GM13976 (cell line): ENCODE data around the gene SLIT3.

ENCODE experiments used
- DNase-seq: peaks from one replicate; pipeline ENCODE4 v3.0.0; 2012; ENCODE audit warnings: low spot score
- CTCF ChIP-seq: IDR thresholded peaks from 2 replicates; pipeline ENCODE4 v1.5.1; 2012; ENCODE audit warnings: borderline replicate concordance, mild to moderate bottlenecking; ENCODE audit not compliant: insufficient read depth; ENCODE audit errors: extremely low read depth, missing control alignments, control extremely low read depth
- in situ Hi-C: fragments of 300-500 bp; cut with MboI; formaldehyde crosslinking; loops from one replicate; pipeline ENCODE4 v1.12.0; 2022; ENCODE audit warnings: low sequenced_read_pairs, mixed read lengths, inconsistent platforms; ENCODE audit not compliant: unreplicated experiment

SLIT3 gene

GRCh38 chr5:168803541-168803940, 497.4 kb downstream of the SLIT3 start:
- no peak for TF ChIP-seq CTCF
- in situ Hi-C loops, result no loop called here
- DNase-seq, result no peak

GRCh38 chr5:168802337-168802736, 498.6 kb downstream of the SLIT3 start:
- no peak for TF ChIP-seq CTCF
- DNase-seq, result no peak
- in situ Hi-C loops, result no loop called here

GRCh38 chr5:168801567-168801966, 499.4 kb downstream of the SLIT3 start:
- TF ChIP-seq CTCF, result no peak
- DNase-seq, result no peak
- in situ Hi-C loops, result no loop called here

GRCh38 chr5:168800701-168801100, 500.2 kb downstream of the SLIT3 start:
- in situ Hi-C loops, result no loop called here
- TF ChIP-seq CTCF, result no peak
- no peak for DNase-seq

- in situ Hi-C loops, result no loop called here
- no peak for TF ChIP-seq CTCF
- DNase-seq, result no peak
Observed at GRCh38 chr5:168798065-168799023, 502.6 kb downstream of the SLIT3 start.

- no peak for TF ChIP-seq CTCF
- no peak for DNase-seq
- in situ Hi-C loops, result no loop called here
Observed at GRCh38 chr5:168796593-168797580, 504.1 kb downstream of the SLIT3 start.
